K562 (cell line): ENCODE results near the gene GRK3. TPM values are rescaled to one million over a fixed set of nuclear protein-coding genes. Genes with fewer than 3 reads are reported as not detected.
A peak's percentile ranks its signal among the peaks of the same experiment; 100 is the strongest.

Experiments
- ATF3 ChIP-seq, 2 experiments: fragments of 450-650 bp in 1 of 2; sonication (generic) in 1 of 2; formaldehyde crosslinking in 1 of 2; IDR thresholded peaks in 1 of 2; conservative IDR thresholded peaks in 1 of 2; 2 replicates each; pipeline versions ENCODE4 v1.6.1 to v1.8.1; 2016 to 2023; ENCODE audit warnings: mild to moderate bottlenecking in 2 of 2, moderate library complexity in 2 of 2, inconsistent platforms in 1 of 2, missing genetic modification reagents in 1 of 2
- CEBPB ChIP-seq: fragments of 450-650 bp; IDR thresholded peaks from 2 replicates; pipeline ENCODE4 v1.6.1; 2016; ENCODE audit warnings: missing genetic modification characterization, missing compliant biosample characterization
- CEBPG ChIP-seq, 3 experiments: fragments of 200-800 bp in 1 of 3; sonication (Bioruptor generic) in 1 of 3; sonication (generic) in 1 of 3; formaldehyde crosslinking in 1 of 3; IDR thresholded peaks in 2 of 3; conservative IDR thresholded peaks in 1 of 3; 2 replicates each; pipeline versions ENCODE4 v1.6.1 to v1.8.0; 2016 to 2022; ENCODE audit warnings: missing compliant biosample characterization in 2 of 3, missing genetic modification characterization in 2 of 3, mild to moderate bottlenecking in 1 of 3, missing genetic modification reagents in 1 of 3
- EGR1 ChIP-seq: fragments of 450-650 bp; conservative IDR thresholded peaks from 2 replicates; pipeline ENCODE4 v1.6.1; 2017; ENCODE audit warnings: mild to moderate bottlenecking
- ELK3 ChIP-seq: fragments of 450-650 bp; formaldehyde crosslinking; IDR thresholded peaks from 2 replicates; pipeline ENCODE4 v1.4.0; 2020; ENCODE audit warnings: mild to moderate bottlenecking
- IRF9 ChIP-seq: fragments of 450-650 bp; IDR thresholded peaks from 2 replicates; pipeline ENCODE4 v1.6.1; 2016; ENCODE audit warnings: missing biosample characterization, missing genetic modification characterization
- KHSRP ChIP-seq: fragments of 450-650 bp; IDR thresholded peaks from 2 replicates; pipeline ENCODE4 v1.6.1; 2017
- MAX ChIP-seq: sonication (generic); formaldehyde crosslinking; IDR thresholded peaks from 2 replicates; pipeline ENCODE4 v1.9.0; 2022; ENCODE audit warnings: mild to moderate bottlenecking, missing genetic modification reagents
- PYGO2 ChIP-seq: fragments of 450-650 bp; IDR thresholded peaks from 2 replicates; pipeline ENCODE4 v1.6.1; 2016; ENCODE audit warnings: mild to moderate bottlenecking, missing genetic modification characterization, moderate library complexity, missing compliant biosample characterization
- TAL1 ChIP-seq: fragments of 450-650 bp; IDR thresholded peaks from 2 replicates; pipeline ENCODE4 v1.6.1; 2016; ENCODE audit warnings: mild to moderate bottlenecking
- TRIM24 ChIP-seq, 2 experiments: fragments of 450-650 bp; IDR thresholded peaks; 2 replicates each; pipeline ENCODE4 v1.6.1; 2016
- XRCC5 ChIP-seq: fragments of 200-400 bp; formaldehyde crosslinking; IDR thresholded peaks from 2 replicates; pipeline ENCODE4 v1.6.1; 2017; ENCODE audit warnings: low read depth, mild to moderate bottlenecking, low read length
- ZBTB43 ChIP-seq: sonication (generic); formaldehyde crosslinking; IDR thresholded peaks from 2 replicates; pipeline ENCODE4 v1.8.0; 2023; ENCODE audit warnings: mild to moderate bottlenecking, missing genetic modification reagents
- ZFPM2 ChIP-seq: fragments of 250-450 bp; sonication (Bioruptor Pico); IDR thresholded peaks from 2 replicates; pipeline ENCODE4 v1.5.1; 2022; ENCODE audit warnings: mild to moderate bottlenecking
- ZNF175 ChIP-seq: fragments of 200-800 bp; sonication (Bioruptor generic); IDR thresholded peaks from 2 replicates; pipeline ENCODE4 v1.6.1; 2016; ENCODE audit warnings: low read depth, mild to moderate bottlenecking, missing genetic modification characterization, missing compliant biosample characterization
- ZSCAN32 ChIP-seq: fragments of 450-650 bp; formaldehyde crosslinking; IDR thresholded peaks from 2 replicates; pipeline ENCODE4 v1.4.0; 2020; ENCODE audit warnings: mild to moderate bottlenecking, moderate library complexity
- polyA plus RNA-seq, 8 experiments: library from polyadenylated mRNA; depleted of rRNA in 4 of 8; stranded (reverse) in 5 of 8; unstranded in 3 of 8; fragments of >200 nt; fragmentation: Nextera tagmentation in 2 of 8; fragmentation: Illumina TruSeq in 1 of 8; extraction: Ambion mirVana in 2 of 8; extraction: Trizol in 1 of 8; gene quantifications; 2 replicates each; pipeline versions ENCODE4 v1.2.1 to v1.2.3, GENCODE V29; 2011 to 2014; ENCODE audit warnings: inconsistent platforms in 1 of 8, missing spikeins in 1 of 8
- total RNA-seq, 7 experiments: library from RNA; depleted of rRNA in 6 of 7; stranded (reverse); fragments of >200 nt in 6 of 7; fragmentation: Illumina TruSeq in 2 of 7; extraction: Trizol in 2 of 7; gene quantifications; 2 replicates each; pipeline versions ENCODE4 v1.2.1 to v1.2.3, GENCODE V29; 2011 to 2021; ENCODE audit warnings: low replicate concordance in 1 of 7

GRK3 gene
- total and polyA plus RNA-seq, 9 of the 15 experiments (the other 6 are each of a cell fraction or from before 2014, with no cell fraction given), result 1.4 to 7.6 (median 3.6) TPM

GRCh38 chr22:25672289-25673084 is 108.0 kb downstream of the GRK3 start (continued):
- TF ChIP-seq ZBTB43 (CRISPR knock-in tag) (no peak), TRIM24 (IDR thresholded peaks at IDR 0.05) (peak; percentile 63 to 79; a peak in 2 of 4 replicates), CEBPG (CRISPR knock-in tag; IDR thresholded peaks at IDR 0.05) (peak; percentile 41; the same call in 1 of the 2 replicates), CEBPG (tag; conservative IDR thresholded peaks at IDR 0.05 in 1 of 2, IDR thresholded peaks at IDR 0.05 in 1 of 2) (peak; percentile 73 to 91), ZNF175 (CRISPR knock-in tag) (peak; percentile 20; the same call in 1 of the 2 replicates), IRF9 (0 out of 2 replicates have a peak, but pooled peaks have one; percentile 61), KHSRP (no peak), ATF3 (IDR thresholded peaks at IDR 0.05) (peak; percentile 92), ATF3 (CRISPR knock-in tag; conservative IDR thresholded peaks at IDR 0.05) (no peak), CEBPB (tag) (peak; percentile 55), ELK3 (CRISPR knock-in tag) (no peak), XRCC5 (no peak), TAL1 (no peak), MAX (no peak), PYGO2 (tag) (no peak), ZFPM2 (CRISPR knock-in tag) (no peak), ZSCAN32 (CRISPR knock-in tag) (peak; percentile 67), EGR1 (no peak)
